ENCODE measurements around the gene PLCH1. TPM values are rescaled to one million over a fixed set of nuclear protein-coding genes. Genes with fewer than 3 reads are reported as not detected.

The PLCH1 gene
- total RNA-seq, 6 experiments from 2014 or later = not detected

GRCh38 chr3:155364492-155364891 lies 380.4 kb downstream of the PLCH1 start:
- Mint-ChIP-seq H3K27me3 (ENCODE audit: insufficient read depth) (peaks cover 2% of the 10 kb centered on the region; the same call in 1 of the 2 replicates), H3K9me3 (no peaks in the 10 kb centered on the region), H3K4me3 (peak overlapping the region; percentile 11; the same call in 1 of the 2 replicates), H3K27ac (no peak overlapping the region), H3K36me3 (ENCODE audit: low read depth) (no peaks in the 10 kb centered on the region), H3K4me1 (ENCODE audit: low read depth) (peaks cover 17% of the 10 kb centered on the region)
- DNase-seq = no peak
- TF ChIP-seq CTCF (IDR thresholded peaks at IDR 0.05) = no peak

GRCh38 chr3:155363690-155364070 lies 381.2 kb downstream of the PLCH1 start:
- peaks cover 17% of the 10 kb centered on the region for H3K4me1 Mint-ChIP-seq (ENCODE audit: low read depth)
- H3K27me3 Mint-ChIP-seq (ENCODE audit: insufficient read depth) = peaks cover 2% of the 10 kb centered on the region; the same call in 1 of the 2 replicates
- no peaks in the 10 kb centered on the region for H3K9me3 Mint-ChIP-seq
- H3K4me3 Mint-ChIP-seq = peak overlapping the region; percentile 1; the same call in 1 of the 2 replicates
- DNase-seq = no peak
- H3K36me3 Mint-ChIP-seq (ENCODE audit: low read depth) = no peaks in the 10 kb centered on the region
- no peak for TF ChIP-seq CTCF (IDR thresholded peaks at IDR 0.05)
- no peak overlapping the region for H3K27ac Mint-ChIP-seq

GRCh38 chr3:155362808-155363689 lies 381.8 kb downstream of the PLCH1 start:
- peak overlapping the region; percentile 1; the same call in 1 of the 2 replicates for H3K4me3 Mint-ChIP-seq
- H3K4me1 Mint-ChIP-seq (ENCODE audit: low read depth) = peaks cover 17% of the 10 kb centered on the region
- H3K27me3 Mint-ChIP-seq (ENCODE audit: insufficient read depth) = peaks cover 2% of the 10 kb centered on the region; the same call in 1 of the 2 replicates
- DNase-seq = no peak
- H3K9me3 Mint-ChIP-seq = no peaks in the 10 kb centered on the region
- no peak overlapping the region for H3K27ac Mint-ChIP-seq
- TF ChIP-seq CTCF (IDR thresholded peaks at IDR 0.05) = no peak
- H3K36me3 Mint-ChIP-seq (ENCODE audit: low read depth) = no peaks in the 10 kb centered on the region

GRCh38 chr3:155360281-155360680 lies 384.6 kb downstream of the PLCH1 start:
- TF ChIP-seq CTCF (IDR thresholded peaks at IDR 0.05) = no peak
- H3K27ac Mint-ChIP-seq = no peak overlapping the region

GRCh38 chr3:155356594-155357370 lies 388.1 kb downstream of the PLCH1 start:
- DNase-seq = no peak

More at GRCh38 chr3:155360281-155360680, 384.6 kb downstream of the PLCH1 start:
- Mint-ChIP-seq H3K4me1 (ENCODE audit: low read depth) (peaks cover 17% of the 10 kb centered on the region), H3K4me3 (no peak overlapping the region), H3K9me3 (no peaks in the 10 kb centered on the region), H3K27me3 (ENCODE audit: insufficient read depth) (peaks cover 6% of the 10 kb centered on the region; the same call in 1 of the 2 replicates), H3K36me3 (ENCODE audit: low read depth) (no peaks in the 10 kb centered on the region)
- no peak for DNase-seq

More at GRCh38 chr3:155356594-155357370, 388.1 kb downstream of the PLCH1 start:
- H3K4me1 Mint-ChIP-seq (ENCODE audit: low read depth) = no peaks in the 10 kb centered on the region; the same call in 1 of the 2 replicates
- no peak overlapping the region for H3K4me3 Mint-ChIP-seq
- no peak overlapping the region for H3K27ac Mint-ChIP-seq
- peaks cover 8% of the 10 kb centered on the region for H3K27me3 Mint-ChIP-seq (ENCODE audit: insufficient read depth)
- H3K9me3 Mint-ChIP-seq = no peaks in the 10 kb centered on the region
- H3K36me3 Mint-ChIP-seq (ENCODE audit: low read depth) = no peaks in the 10 kb centered on the region
- peak; percentile 32; the same call in 1 of the 2 replicates for TF ChIP-seq CTCF (IDR thresholded peaks at IDR 0.05)

All from HFFc6 (cell line).